Effector CD8-positive, alpha-beta T cell (primary cell): Measurements from ENCODE around the gene DNAAF5.
"Not testable (repeated sequence)": the region's sequence is repeated elsewhere in the genome, so short reads cannot be mapped to it uniquely, and the experiment has no call there.

Experiments used
- DNase-seq: peaks from one replicate; lab custom pipeline; 2025; lab: John Stamatoyannopoulos, UW

The DNAAF5 gene

GRCh38 chr7:747186-747585, 20.7 kb downstream of the DNAAF5 start:
- no peak for DNase-seq

DNA sequence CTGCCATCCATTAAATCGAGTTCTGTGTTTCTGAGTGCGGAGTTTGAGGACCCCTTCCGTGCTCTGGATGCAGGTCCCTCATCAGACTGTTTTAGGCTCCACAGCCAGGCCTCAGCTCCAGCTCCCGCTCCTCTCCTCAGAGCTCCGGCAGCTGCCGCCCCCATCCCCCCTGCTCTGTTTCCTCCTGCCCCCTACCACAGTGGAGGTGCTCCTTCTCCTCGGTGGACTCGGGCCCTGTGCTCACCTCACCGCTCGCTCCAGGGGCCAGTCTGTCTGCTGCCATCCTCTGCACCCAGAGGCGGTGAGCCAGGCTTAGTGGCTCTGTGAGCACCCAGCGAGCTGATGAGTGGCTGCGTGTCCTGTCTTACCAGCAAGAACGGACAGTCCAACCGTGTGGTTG, 21.9 kb downstream of the DNAAF5 start:
- no peak for DNase-seq

GRCh38 chr7:749140-749551, 22.6 kb downstream of the DNAAF5 start:
- no peak for DNase-seq

DNA sequence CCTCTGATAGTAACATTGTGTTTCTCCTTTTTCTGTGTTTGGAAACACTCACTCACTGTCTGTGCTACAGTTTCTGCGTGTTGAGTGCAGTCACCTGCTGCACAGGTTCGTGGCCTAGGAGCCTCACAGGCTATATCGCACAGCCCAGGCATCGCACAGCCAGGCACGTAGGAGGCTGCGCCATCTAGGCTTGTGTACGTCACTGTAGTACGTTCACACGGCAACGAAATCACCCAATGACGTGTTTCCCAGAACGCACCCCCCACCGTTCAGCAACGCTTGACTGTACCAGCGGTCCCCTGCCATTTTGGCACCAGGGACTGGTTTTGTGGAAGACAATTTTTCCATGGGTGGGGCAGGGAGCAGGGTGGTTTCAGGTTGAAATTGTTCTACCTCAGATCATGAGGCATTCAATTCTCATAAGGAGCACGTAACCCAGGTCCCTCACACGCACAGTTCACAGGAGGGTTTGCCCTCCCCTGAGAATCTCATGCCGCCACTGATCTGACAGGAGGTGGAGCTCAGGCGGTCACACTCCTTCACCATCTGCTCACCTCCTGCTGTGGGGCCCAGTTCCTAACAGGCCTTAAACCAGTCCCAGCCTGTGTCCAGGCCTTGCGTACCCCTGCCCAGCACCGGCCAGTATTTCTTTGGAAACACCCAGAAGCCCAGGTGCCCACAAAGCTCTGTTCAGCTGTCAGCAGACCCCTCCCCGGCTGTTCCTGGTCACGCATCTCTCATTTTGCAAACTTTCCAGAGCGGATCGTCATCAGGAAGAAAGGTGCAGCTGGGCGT, 23.8 kb downstream of the DNAAF5 start:
- no peak for DNase-seq

DNA sequence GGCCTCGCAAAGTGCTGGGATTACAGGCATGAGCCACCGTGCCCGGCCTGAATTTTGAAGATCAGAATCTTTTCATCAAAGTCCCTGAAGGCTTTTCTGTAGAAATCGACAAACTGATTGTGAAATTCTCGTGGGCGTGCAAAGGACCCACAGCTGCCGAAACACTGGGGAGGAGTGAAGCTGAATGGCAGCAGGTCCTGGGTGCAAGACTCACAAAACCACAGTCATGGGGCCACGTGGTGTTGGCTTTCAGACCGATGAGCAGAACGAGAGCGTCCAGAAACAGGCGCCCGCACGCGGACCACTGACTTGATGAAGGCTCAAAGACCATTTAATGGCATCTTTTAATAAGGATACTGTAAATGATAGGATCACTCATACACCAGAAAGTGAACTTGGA, 25.3 kb downstream of the DNAAF5 start:
- DNase-seq, result no peak

GRCh38 chr7:752256-752655, 25.8 kb downstream of the DNAAF5 start:
- not testable (repeated sequence) for DNase-seq

GRCh38 chr7:753190-753589, 26.7 kb downstream of the DNAAF5 start:
- DNase-seq, result no peak

GRCh38 chr7:754531-755412, 28.3 kb downstream of the DNAAF5 start:
- DNase-seq, result no peak

DNA sequence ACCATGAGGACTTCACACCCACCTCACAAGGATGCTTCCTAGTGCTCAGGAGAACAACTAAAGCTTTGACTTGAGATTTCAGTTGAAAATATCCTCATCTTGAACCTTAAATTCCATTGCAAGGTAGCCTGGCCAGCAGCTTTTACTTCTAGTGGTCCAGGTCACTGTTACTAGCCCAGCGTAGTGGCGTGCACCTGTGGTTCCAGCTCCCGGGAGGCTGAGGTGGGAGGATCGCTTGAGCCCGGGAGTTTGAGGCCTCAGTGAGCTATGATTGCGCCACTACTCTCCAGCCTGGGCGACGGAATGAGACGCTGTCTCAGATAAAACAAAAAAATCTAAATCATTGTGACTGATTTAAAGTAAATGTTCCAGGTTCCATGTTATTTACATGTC, 28.9 kb downstream of the DNAAF5 start:
- no peak for DNase-seq

- DNase-seq, result no peak
Measured at GRCh38 chr7:756231-756927, 29.9 kb downstream of the DNAAF5 start.

DNA sequence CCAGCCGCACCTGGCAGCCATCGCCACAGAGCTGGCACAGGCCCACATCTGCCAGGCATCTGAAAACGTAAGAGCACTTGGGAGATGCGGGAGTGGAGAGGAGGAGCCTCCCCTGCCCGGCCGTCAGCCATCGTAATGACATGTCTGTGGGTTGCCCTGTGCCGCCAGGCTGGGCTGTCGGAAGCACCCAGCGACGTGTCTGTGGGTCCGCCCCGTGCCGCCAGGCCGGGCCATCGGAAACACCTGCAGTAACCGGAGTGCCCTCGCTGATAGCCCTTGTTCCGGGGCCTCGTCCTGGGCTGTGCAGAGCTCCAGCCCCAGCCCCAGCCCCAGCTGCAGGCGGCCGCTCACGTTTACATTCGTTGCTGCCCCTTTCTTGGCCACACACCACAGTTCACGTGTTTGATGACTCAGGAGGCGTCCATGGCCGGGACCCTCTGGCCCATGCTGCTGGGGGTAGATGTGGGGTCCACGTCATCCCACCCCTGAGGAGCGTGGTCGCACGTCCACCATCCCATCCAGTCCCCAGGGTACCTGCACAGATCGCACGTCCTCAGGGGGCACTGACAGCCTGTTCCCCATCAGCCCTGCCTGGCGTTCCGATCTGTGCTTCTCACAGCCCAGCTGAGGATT, 30.5 kb downstream of the DNAAF5 start:
- no peak for DNase-seq

DNA sequence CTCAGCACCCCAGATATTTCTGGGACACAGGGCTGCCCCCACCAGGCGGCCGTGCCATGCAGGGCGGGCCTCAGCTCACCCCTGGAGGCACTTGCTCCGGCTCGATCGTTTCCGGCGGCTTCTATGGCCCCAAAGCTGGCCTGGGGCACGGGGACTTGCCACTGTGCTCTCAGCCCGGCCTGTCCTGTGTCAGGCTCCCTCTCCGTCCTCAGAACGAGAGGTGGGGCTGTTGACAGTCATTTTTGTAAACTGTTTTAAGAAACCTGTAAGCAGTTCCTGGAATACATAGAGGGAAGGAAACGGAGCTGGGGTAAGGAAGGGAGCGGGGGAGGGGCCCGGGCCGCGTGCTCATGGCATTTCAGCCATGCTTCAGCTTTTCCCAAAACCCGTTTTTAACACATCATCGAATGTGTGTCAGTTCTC, 31.3 kb downstream of the DNAAF5 start:
- DNase-seq, result no peak

DNA sequence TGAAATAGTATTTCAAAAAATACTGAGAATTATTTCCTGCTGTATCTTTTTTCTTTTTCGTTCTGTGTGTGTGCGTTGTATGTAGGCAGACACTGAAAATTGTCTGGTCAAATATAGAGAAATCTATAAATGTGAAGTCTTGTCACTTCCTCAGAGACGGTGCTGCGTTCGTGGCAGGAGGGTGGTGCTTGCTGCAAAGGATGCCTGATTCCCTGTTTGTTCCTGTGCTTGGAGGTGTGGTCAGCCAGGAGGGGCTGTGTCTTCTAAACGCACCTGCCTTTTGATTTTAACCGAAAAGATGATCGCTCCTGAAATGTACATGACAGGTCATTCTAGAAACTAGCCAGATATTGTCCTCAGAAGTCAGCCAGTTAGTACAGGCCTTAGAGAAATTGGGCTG, 33.1 kb downstream of the DNAAF5 start:
- no peak for DNase-seq

DNA sequence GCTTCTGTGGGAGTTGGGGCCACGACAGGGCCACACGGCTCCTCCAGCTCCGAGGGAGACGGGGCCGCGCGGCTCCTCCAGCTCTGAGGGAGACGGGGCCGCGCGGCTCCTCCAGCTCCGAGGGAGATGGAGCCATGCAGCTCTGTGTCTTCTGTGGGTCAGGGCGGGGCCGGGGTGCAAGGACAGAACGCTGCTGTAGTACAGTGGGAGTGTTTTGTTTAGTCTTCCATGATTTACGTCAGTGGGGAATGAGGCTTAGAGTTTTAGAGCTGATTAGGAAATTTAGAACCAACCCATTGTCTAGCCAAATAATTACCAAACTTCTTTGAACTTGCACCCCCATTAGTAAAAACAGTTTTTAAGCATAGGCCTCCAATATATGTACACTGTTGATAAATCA, 33.5 kb downstream of the DNAAF5 start:
- DNase-seq, result no peak

DNA sequence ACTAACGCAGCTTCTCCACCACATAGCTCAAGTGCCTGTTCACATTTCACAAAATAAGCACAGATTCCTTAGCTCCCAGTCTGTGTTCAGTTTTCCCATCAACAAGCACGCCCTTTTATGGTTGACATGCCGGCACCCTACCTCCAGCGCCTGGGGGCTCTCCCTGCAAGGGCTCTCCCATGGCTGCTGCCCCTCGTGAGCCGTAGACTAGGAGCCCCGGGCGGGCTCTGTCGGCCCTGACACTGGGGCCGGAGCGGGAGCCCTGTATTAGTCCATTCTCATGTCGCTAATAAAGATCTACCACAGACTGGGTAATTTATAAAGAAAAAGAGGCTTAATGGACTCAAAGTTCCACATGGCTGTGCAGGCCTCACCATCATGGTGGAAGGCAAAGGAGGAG, 34.6 kb downstream of the DNAAF5 start:
- DNase-seq, result no peak

DNA sequence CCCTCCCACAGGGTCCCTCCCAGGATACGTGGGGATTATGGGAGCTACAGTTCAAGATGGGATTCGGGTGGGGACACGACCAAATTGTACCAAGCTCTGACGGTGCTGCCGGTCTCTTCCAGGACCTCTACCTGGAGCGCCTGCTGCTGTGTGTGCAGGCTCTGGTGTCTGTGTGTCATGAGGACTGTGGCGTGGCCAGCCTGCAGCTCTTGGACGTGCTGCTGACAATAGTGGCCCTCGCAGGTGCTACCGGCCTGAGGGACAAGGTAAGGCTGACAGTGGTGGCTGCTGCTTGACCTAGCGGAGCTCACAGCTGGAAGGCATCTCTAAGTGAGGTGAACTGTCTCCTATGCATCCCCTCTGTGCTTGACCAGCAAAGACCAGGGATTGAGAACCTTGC, 35.1 kb downstream of the DNAAF5 start:
- no peak for DNase-seq

- DNase-seq, result no peak
Measured at GRCh38 chr7:762885-763284, 36.4 kb downstream of the DNAAF5 start.

- DNase-seq, result no peak
Measured at GRCh38 chr7:763762-764161, 37.3 kb downstream of the DNAAF5 start.

- DNase-seq, result no peak
Measured at GRCh38 chr7:765383-765782, 38.9 kb downstream of the DNAAF5 start.

DNA sequence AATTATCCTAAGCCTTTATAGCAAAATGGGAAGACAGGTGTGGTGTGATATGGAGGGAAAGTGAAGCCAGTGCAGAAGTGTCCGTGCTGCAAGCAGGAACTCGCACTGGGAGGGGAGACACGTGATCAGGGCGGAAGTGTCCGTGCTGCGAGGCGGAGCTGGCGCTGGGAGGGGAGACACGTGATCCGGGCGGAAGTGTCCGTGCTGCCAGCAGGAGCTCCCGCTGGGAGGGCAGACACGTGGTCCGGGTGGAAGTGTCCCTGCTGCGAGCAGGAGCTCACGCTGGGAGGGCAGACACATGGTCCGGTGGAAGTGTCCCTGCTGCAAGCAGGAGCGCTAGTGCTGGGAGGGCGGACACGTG, 41.1 kb downstream of the DNAAF5 start:
- no peak for DNase-seq

DNA sequence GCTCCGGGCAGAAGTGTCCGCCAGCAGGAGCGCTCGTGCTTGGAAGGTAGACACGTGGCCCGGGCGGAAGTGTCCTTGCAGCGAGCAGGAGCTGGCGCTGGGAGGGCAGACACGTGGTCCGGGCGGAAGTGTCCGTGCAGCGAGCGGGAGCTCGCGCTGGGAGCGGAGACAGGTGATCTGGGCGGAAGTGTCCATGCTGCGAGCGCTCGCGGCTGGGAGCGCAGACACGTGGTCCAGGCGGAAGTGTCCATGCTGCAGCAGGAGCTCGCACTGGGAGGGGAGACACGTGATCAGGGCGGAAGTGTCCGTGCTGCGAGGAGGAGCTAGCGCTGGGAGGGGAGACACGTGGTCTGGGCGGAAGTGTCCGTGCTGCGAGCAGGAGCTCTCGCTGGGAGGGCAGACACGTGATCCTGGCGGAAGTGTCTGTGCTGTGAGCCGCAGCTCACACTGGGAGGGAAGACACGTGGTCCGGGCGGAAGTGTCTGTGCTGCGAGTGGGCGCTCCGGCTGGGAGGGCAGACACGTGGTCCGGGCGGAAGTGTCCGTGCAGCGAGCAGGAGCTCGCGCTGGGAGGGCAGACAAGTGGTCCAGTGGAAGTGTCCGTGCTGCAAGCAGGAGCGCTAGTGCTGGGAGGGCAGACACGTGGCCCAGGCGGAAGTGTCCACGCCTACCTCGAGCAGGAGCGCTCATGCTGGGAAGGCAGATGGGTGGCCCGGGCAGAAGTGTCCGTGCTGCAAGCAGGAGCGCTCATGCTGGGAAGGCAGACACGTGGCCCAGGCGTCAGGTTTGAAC, 41.6 kb downstream of the DNAAF5 start:
- no peak for DNase-seq
